ENCODE data around the gene COL25A1.

DNA sequence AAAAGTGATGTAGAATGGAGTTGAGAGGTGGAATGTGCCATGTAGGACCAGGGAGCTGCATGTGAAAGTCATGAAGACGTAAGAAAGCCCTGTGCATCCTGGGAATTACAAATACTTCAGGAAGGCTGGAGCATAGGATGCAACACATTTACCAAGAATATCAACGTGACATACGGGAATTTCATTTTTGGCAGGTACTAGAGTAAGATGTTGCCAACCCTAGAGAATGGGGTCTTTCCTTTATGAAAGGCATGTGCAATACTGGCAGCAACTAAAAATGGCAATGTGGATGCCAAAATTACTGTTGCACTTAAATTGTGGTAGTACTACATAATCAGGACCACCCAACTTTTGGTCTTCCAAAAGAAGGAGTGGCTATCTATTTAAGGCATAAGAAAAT, 188.0 kb downstream of the COL25A1 start:
- TF ChIP-seq CTCF (IDR thresholded peaks at IDR 0.05; ENCODE audit: poor library complexity) = no peak
- TF ChIP-seq EZH2 (IDR thresholded peaks at IDR 0.05; ENCODE audit: borderline replicate concordance) = no peak
- no peak for TF ChIP-seq EZH2phosphoT487 (IDR thresholded peaks at IDR 0.05; ENCODE audit: low read depth, severe bottlenecking, unreplicated experiment)

Measured in hepatocyte (in vitro differentiated cells).